ENCODE data around the gene APBB1.

The APBB1 gene

GRCh38 chr11:6419009-6419631 is at the start of gene APBB1:
Gene APBB1 (minus strand): TSS chr11:6419094. CDS start chr11:6411347, 7,747 bp downstream.
- peak; percentile 72 for DNase-seq

DNA sequence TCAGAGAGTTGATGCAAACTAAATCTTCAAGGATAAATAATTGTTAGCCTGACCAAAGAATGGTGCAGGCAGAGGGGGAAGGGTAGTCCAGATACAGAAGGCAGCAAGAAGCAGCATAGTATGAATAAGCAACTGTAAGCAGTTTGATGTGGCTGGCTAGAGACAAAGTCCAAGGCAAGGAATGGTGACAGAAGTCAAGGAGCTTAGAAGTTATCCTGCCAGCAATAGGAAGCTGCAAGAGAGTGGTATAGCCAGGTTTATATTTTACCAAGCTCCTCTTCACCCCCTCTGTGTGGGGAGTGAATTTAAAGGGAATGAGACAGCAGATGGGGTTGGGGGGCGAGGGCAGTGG is 40.2 kb upstream of the APBB1 start:
- DNase-seq = no peak

GRCh38 chr11:6458352-6459098 is 39.6 kb upstream of the APBB1 start:
- DNase-seq = no peak

DNA sequence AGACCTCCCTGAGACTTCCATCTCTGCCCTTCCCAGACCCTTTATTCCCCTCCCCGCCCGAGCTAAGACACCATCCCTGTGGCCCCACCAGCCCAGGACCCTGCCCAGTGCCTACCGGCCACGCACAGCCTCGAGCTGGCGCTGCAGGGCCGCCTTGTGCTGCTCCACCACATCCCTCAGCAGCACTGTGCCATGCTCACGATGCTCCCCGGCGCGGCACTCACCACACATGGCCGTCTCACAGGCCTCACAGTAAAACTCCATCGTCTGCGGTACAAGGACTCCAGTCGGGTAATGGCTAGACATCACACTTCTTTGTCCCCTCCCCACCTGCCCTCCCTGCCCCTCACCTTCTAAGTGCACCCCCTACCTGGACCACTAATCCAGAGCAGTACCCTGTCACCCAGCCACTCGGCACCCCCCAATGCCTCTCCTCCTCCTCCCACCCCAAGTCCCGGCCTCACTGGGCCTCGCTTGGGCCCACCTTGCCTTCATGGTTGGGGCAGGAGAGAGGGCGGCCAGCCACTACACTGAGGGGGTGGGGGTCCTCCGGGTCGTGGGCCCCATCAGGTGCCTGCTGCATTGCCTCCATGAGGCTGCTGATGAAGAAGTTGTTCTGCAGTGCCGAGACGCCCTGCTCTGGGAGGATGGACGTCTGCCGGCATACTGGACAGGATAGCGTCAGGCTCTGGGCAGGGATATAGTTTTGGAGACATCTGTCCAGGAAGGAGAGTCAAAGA is 38.9 kb upstream of the APBB1 start:
- no peak for DNase-seq

DNA sequence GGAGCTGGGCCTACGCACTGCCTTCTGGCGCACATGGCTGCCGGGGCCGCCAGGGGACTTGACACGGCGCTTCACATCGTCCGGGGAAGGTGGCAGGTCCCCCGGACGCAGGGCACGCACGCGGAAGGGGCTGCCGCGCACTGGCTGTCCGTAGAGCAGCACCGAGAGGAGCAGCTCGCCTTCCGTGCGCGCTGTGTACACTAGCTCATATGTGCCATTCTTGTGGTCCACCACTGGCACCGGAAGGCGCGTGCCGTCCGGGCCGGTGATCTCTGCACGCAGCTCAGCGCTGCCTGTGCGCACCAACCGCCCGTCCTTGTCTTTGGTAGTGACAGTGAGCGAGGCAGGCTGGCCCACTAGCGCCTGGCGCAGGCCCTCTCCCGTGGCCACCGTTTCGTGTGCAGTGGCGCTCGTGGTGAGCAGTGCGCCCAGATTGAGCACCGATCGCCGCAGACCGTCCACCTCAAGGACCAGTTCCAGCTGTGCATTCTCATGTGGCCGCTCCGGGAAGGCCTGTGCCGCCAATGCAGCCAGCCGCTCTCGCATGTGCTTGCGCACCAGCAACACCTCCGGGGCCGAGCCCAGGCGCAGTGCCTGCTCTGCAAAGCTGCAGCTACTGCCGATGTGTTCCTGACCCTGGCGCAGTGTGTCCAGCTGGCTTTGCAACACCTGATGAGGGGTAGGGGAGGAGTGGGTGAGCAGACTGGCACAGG is 37.6 kb upstream of the APBB1 start:
- DNase-seq = no peak

DNA sequence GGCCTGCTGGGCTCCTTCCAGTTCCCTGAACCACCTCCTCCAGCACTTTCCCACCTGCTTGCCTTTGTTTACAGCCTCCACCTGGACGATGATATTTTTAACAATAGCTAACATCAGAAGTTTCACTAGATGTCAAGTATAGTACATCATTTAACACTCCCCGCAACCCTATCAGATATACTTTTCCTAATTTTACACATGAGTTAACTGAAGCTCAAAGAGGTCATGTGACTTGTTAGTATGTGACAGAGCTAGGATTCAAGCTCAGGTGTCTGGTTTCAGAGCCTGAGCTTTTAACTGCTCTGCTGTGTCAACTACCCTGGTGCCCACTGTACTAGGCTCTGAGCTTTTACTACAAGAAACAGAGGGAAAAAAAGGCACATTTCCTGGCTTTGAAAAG is 36.2 kb upstream of the APBB1 start:
- DNase-seq = no peak

DNA sequence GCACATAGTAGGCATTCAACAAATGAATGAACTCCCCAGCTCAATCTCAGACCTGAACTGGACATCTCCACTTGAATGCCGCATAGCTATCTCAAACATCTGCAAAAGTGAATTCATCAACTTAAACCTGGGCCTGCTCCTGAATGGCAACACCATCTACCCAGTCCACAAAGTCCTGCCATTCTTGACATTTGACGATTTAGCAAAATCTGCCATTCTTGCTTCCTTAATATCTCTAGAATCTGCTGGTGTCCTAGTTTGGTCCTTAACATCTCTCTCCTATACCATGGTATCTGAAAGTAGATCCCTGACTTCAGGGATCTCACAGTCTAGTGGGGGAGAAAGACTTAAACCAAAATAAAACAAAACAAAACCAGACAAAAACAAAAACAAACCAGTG is 34.3 kb upstream of the APBB1 start:
- no peak for DNase-seq

- DNase-seq = no peak
Observed at GRCh38 chr11:6452219-6452618, 33.3 kb upstream of the APBB1 start.

GRCh38 chr11:6448574-6448973 is 29.7 kb upstream of the APBB1 start:
- DNase-seq = no peak

- DNase-seq = peak; percentile 68
Observed at GRCh38 chr11:6443269-6444003, 24.5 kb upstream of the APBB1 start.

GRCh38 chr11:6442441-6442840 is 23.5 kb upstream of the APBB1 start:
- DNase-seq = no peak

DNA sequence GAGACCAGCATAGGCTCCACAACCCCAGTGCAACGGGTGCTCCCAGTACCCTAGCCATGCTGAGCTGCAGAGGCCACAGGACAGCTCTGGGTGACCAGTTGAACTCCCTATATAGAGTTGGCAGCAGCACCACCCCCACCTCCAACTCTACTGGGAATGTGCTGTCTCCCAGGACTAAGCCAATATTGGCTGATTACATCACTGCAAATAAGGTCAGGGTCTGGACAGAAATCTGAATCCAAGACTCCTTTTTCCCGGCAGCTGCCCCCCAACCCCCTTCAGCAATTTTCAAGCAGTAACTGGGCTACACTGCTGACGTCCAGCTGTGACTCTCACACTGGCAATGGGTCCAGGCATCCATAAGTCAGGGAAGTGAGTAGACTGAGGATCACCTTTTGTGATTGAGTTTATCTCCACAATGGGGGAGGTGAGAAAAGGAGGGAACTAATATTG is 22.0 kb upstream of the APBB1 start, which contains the start of gene HPX:
Gene HPX (minus strand): TSS at position 82 of the 453 bp plus-strand sequence. CDS start 24 bp downstream, at position 58.
- DNase-seq = no peak

- peak; percentile 76 for DNase-seq
Observed at GRCh38 chr11:6438979-6439571, 20.2 kb upstream of the APBB1 start.

DNA sequence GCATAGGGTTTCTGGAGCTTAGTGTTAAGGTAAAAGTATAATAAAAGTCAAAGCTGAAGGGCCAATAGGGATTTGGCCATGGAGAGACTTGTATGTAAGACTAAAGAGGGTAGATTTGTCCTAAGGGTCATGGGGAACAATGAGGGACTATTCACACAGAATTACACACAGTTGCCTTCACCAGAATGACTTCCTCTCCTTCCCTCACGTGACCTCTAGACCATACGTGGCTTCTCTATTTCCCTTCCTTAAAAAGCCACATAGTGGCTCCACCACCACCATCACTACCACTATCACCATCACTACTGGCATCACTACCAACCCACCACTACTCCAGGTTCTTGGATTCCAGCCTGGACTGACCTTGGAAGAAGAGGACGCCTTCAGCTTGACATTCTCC is 19.1 kb upstream of the APBB1 start:
- no peak for DNase-seq

GRCh38 chr11:6437423-6437822 is 18.5 kb upstream of the APBB1 start:
- no peak for DNase-seq

DNA sequence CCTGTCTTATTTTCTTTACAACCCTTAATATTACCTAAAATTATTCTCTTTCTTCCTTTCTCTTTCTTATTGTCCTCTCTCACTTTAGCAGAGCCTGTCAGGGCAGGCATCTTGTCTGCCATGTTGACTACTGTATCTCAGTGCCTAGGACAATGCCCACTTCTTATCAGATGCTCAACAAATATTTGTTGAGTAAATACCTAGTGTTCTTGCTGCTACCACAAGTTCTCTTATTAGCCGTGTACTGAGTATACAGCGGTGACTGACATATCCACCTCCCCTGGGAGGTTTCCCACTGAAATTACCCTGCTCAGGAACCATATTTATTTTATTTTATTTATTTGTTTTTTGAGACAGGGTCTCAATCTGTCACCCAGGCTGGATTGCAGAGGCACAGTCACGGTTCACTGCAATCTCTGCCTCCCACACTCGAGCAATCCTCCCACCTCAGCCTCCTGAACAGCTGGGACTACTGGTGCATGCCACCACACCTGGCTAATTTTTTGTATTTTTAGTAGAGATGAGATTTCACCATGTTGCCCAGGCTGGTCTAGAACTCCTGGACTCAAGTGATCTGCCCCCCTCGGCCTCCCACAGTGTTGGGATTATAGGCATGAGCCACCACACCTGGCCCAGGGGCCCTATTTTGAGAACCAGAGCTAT is 15.2 kb upstream of the APBB1 start:
- DNase-seq = no peak

DNA sequence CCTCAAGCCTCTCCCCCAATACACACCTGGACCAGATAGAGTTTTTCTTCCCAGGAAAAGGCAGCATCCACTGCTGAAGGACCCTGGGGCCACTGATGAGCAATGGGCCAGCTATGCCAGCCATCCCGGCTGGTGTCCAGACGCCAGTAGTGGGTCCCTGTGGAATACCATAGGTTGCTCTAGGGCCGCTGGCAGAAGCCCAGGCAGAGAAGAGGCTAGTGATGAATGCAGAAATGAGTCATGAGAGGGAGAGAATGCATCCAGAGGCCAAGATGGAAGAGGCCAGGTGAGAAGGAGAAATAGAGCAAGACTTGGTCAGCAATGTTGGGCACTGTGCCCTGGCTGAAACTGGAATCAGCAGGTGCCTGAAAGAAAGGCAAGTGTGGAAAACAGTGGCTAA is 13.0 kb upstream of the APBB1 start:
- DNase-seq = no peak

- no peak for DNase-seq
Observed at GRCh38 chr11:6427516-6427915, 8.6 kb upstream of the APBB1 start.

GRCh38 chr11:6420677-6421076 is 1.8 kb upstream of the APBB1 start:
- DNase-seq = no peak

GRCh38 chr11:6418557-6419008 is 311 bp downstream of the APBB1 start:
- peak; percentile 38 for DNase-seq

GRCh38 chr11:6417907-6418556 is 862 bp downstream of the APBB1 start:
- DNase-seq = no peak
